NCI-H526 (cell line): ENCODE measurements around the gene MUC16.

ENCODE experiments used
- DNase-seq, 2 experiments: peaks; one replicate each; lab custom pipeline; 2025; lab: John Stamatoyannopoulos, UW

The MUC16 gene

DNA sequence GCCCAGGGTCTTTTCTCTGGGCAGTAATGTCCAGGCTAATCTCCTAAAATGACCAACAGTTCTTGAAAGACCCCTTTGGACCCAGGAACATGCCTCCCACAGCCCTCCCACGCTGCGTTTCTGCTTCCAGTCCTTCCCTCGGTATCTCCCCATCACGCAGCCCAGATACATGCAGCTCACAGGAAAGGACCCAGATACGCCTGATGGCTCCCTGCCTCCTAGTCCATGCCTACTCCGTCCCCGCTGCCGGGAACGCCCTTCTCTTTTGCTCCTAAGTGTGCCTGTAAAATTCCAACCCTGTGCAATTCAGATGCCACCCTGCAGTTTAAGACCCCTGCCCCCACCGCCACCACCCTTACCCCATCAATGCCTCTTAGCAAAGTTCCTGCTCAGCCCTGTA lies 778 bp downstream of the MUC16 start:
- DNase-seq, result no peak

DNA sequence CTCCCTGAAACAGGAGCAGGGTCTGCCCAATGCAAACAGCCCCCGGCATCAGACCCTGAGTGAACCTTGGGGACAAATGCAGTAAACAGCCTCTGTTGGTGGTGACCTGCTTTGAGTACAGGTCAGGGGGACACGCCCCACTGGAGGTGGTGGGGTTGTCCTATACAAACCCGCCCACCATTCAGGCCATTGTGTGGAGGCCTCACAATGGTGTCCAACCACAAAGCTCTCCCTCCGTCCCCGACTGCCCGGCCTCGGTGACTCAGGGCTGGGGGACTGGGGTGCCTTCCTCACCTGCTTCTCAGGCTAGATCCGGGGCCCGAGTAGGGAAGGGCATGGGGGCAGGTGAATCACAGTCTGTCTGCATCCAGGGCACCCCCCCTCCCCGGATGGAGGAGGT lies 1.5 kb downstream of the MUC16 start:
- no peak for DNase-seq

DNA sequence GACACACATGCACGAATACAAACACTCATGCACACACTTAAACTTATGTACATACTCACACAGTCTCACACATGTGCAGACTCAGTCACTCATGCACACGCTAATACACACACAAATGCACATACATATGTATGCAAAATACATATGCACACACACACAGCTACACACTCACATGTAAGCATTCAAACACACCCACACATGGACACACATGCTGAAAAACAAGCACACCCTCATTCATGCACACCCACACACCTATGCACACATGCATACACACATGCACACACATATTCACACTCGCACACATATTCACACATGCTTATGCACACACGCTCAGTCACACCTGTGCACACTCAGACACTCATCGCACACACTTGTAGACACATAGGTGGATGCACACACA lies 9.3 kb downstream of the MUC16 start:
- DNase-seq, result no peak

DNA sequence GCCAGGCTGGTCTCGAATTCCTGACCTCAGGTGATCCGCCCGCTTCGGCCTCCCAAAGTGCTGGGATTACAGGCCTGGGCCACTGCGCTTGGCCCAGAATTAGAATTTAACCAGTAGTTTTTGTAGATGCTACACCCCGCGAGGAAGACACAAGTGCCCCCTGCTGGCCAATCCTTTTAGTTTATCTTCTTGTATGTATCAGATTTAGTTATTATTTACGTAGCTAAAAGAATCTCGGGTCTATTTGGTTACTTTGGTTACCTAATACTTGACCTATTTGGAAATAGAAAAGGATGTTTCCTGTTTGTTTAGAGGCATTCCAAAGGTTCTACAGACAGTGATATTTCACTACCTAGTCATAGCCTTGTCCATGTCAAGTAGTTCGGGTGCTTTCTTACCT lies 22.0 kb downstream of the MUC16 start:
- DNase-seq, result peak; percentile 3 to 19

GRCh38 chr19:8986296-8986695 lies 23.9 kb downstream of the MUC16 start:
- DNase-seq, result no peak

- DNase-seq, result no peak
Measured at GRCh38 chr19:8973501-8974091, 36.6 kb downstream of the MUC16 start.

GRCh38 chr19:8965887-8966286 lies 44.3 kb downstream of the MUC16 start:
- DNase-seq, result no peak
